ENCODE results near the gene TAAR1. TPM values are rescaled to one million over a fixed set of nuclear protein-coding genes. Genes with fewer than 3 reads are reported as not detected.

The TAAR1 gene
- polyA plus RNA-seq, 1 donor (not counting 4 experiments of a cell fraction or from before 2014, with no cell fraction given), result not detected

- Histone ChIP-seq H3K79me2 (ENCODE audit: control insufficient read depth, insufficient read depth, low read length) (no peaks in the 10 kb centered on the region), H3K4me2 (ENCODE audit: control insufficient read depth, extremely low read depth, insufficient read depth, low read depth, low read length) (no peak within 1 kb of the TSS), H3K9me1 (ENCODE audit: control insufficient read depth, extremely low read depth, insufficient read depth, low read length) (no peaks in the 10 kb centered on the region), H3K9ac (ENCODE audit: control insufficient read depth, extremely low read depth, insufficient read depth, low read length) (no peak within 1 kb of the TSS), H3K27me3 (ENCODE audit: control insufficient read depth, extremely low read depth, insufficient read depth, low read length) (no peaks in the 10 kb centered on the region), H3K4me3 (ENCODE audit: control insufficient read depth in 2 of 3, extremely low read depth in 1 of 3, insufficient read depth in 2 of 3, low read depth in 1 of 3, low read length in 3 of 3) (no peak within 1 kb of the TSS), H4K20me1 (ENCODE audit: control insufficient read depth, extremely low read depth, insufficient read depth, low read length) (no peaks in the 10 kb centered on the region), H3K36me3 (ENCODE audit: control insufficient read depth in 2 of 2, extremely low read depth in 1 of 2, insufficient read depth in 2 of 2, low read length in 2 of 2) (no peaks in the 10 kb centered on the region), H3K9me3 (ENCODE audit: control insufficient read depth, low read depth, low read length) (no peaks in the 10 kb centered on the region), H3K27ac (ENCODE audit: control insufficient read depth, insufficient read depth, low read length) (no peak within 1 kb of the TSS), H2AFZ (ENCODE audit: control insufficient read depth, low read length) (no peak within 1 kb of the TSS), H3K4me1 (ENCODE audit: control insufficient read depth, extremely low read depth, insufficient read depth, low read length) (no peaks in the 10 kb centered on the region)
- DNase-seq (ENCODE audit: low read depth, low spot score), result no peak
- TF ChIP-seq EZH2 (IDR thresholded peaks at IDR 0.05; ENCODE audit: low read length) (no peak), CTCF (optimal IDR thresholded peaks at IDR 0.05 in 1 of 3, IDR thresholded peaks at IDR 0.05 in 1 of 3, conservative IDR thresholded peaks at IDR 0.05 in 1 of 3; ENCODE audit: extremely low read depth in 1 of 3, insufficient read depth in 2 of 3, low read length in 3 of 3) (no peak)
- no peak for FAIRE-seq
- dilution Hi-C loops (cut with MboI; ENCODE audit: extremely low pct_ligation_motif_present, low sequenced_read_pairs), result no loop called here
These were observed 34.8 kb downstream of the TAAR1 start, which contains the start of gene TAAR2 for GRCh38 chr6:132624175-132624574. Gene TAAR2, minus strand, starts transcription at chr6:132624275. Its CDS starts 0 bp downstream, at chr6:132624275.

GRCh38 chr6:132623106-132623845, 35.7 kb downstream of the TAAR1 start:
- FAIRE-seq (no peak), DNase-seq (ENCODE audit: low read depth, low spot score) (no peak)
- dilution Hi-C loops (cut with MboI; ENCODE audit: extremely low pct_ligation_motif_present, low sequenced_read_pairs), result no loop called here
- no peaks in the 10 kb centered on the region for H3K36me3 ChIP-seq (ENCODE audit: control insufficient read depth in 2 of 2, extremely low read depth in 1 of 2, insufficient read depth in 2 of 2, low read length in 2 of 2)
- H3K9me3 ChIP-seq (ENCODE audit: control insufficient read depth, low read depth, low read length), result no peaks in the 10 kb centered on the region
- no peaks in the 10 kb centered on the region for H3K27me3 ChIP-seq (ENCODE audit: control insufficient read depth, extremely low read depth, insufficient read depth, low read length)
- H3K9me1 ChIP-seq (ENCODE audit: control insufficient read depth, extremely low read depth, insufficient read depth, low read length), result no peaks in the 10 kb centered on the region
- TF ChIP-seq CTCF (optimal IDR thresholded peaks at IDR 0.05 in 1 of 3, IDR thresholded peaks at IDR 0.05 in 1 of 3, conservative IDR thresholded peaks at IDR 0.05 in 1 of 3; ENCODE audit: extremely low read depth in 1 of 3, insufficient read depth in 2 of 3, low read length in 3 of 3) (no peak), EZH2 (IDR thresholded peaks at IDR 0.05; ENCODE audit: low read length) (no peak)
- H3K9ac ChIP-seq (ENCODE audit: control insufficient read depth, extremely low read depth, insufficient read depth, low read length), result no peak overlapping the region
- no peaks in the 10 kb centered on the region for H4K20me1 ChIP-seq (ENCODE audit: control insufficient read depth, extremely low read depth, insufficient read depth, low read length)
- no peak overlapping the region for H3K27ac ChIP-seq (ENCODE audit: control insufficient read depth, insufficient read depth, low read length)
- no peaks in the 10 kb centered on the region for H3K79me2 ChIP-seq (ENCODE audit: control insufficient read depth, insufficient read depth, low read length)
- H3K4me2 ChIP-seq (ENCODE audit: control insufficient read depth, extremely low read depth, insufficient read depth, low read depth, low read length), result no peak overlapping the region
- H3K4me1 ChIP-seq (ENCODE audit: control insufficient read depth, extremely low read depth, insufficient read depth, low read length), result no peaks in the 10 kb centered on the region
- H2AFZ ChIP-seq (ENCODE audit: control insufficient read depth, low read length), result no peak overlapping the region
- H3K4me3 ChIP-seq (ENCODE audit: control insufficient read depth in 2 of 3, extremely low read depth in 1 of 3, insufficient read depth in 2 of 3, low read depth in 1 of 3, low read length in 3 of 3), result no peak overlapping the region
